A549 (cell line): ENCODE data around the gene SLIT2. TPM values are rescaled to one million over a fixed set of nuclear protein-coding genes. Genes with fewer than 3 reads are reported as not detected.

Experiments used
- ATAC-seq, 2 experiments: fragments of 200-7000 bp in 1 of 2; fragments of >200 bp in 1 of 2; cut with Nextera tagmentation in 1 of 2; cut with Tn5 transposase in 1 of 2; 3 replicates each; pipeline versions ENCODE4 v1.8.0 to v1.9.1; 2018 to 2020; ENCODE audit warnings: mild to moderate bottlenecking in 1 of 2, moderate library complexity in 1 of 2
- CTCF ChIA-PET: fragments of 300-600 bp; sonication (Branson Sonifier 250); formaldehyde crosslinking; extraction: SDS; loops from one replicate; lab custom pipeline; 2021; ENCODE audit warnings: antibody characterized with exemption, inconsistent platforms; lab: Yijun Ruan, JAX
- POLR2A ChIA-PET: fragments of 350-600 bp; formaldehyde crosslinking; extraction: SDS; loops from one replicate; lab custom pipeline; 2021; ENCODE audit warnings: antibody characterized with exemption, inconsistent platforms; lab: Yijun Ruan, JAX
- DNase-seq, 2 experiments: peaks; one replicate each; pipeline versions ENCODE4 v3.0.0 to v3.0.0-alpha.2; 2011 to 2016; ENCODE audit warnings: low read depth in 1 of 2, low spot score in 1 of 2
- FAIRE-seq: peaks from 2 replicates; lab custom pipeline; 2011; peaks lifted over from hg19 to GRCh38; lab: Jason Lieb, UNC
- H3K27ac ChIP-seq, 2 experiments: fragments of >200 bp; sonication (Bioruptor Twin); formaldehyde crosslinking; 3 replicates each; pipeline ENCODE4 v1.5.1; 2016 to 2017
- H3K4me1 ChIP-seq: fragments of >200 bp; sonication (Bioruptor Twin); formaldehyde crosslinking; 3 replicates; pipeline ENCODE4 v1.6.1; 2016
- H3K4me2 ChIP-seq: fragments of >200 bp; sonication (Bioruptor Twin); formaldehyde crosslinking; 3 replicates; pipeline ENCODE4 v1.6.1; 2016
- H3K4me3 ChIP-seq: fragments of >200 bp; sonication (Bioruptor Twin); formaldehyde crosslinking; 3 replicates; pipeline ENCODE4 v1.5.1; 2016
- H3K9me3 ChIP-seq: fragments of >200 bp; sonication (Bioruptor Twin); formaldehyde crosslinking; 3 replicates; pipeline ENCODE4 v1.6.1; 2016
- BHLHE40 ChIP-seq: IDR thresholded peaks from 2 replicates; pipeline ENCODE4 v1.6.1; 2012; ENCODE audit warnings: low read depth, low read length, inconsistent platforms
- CHD2 ChIP-seq: fragments of 150-350 bp; IDR thresholded peaks from 2 replicates; pipeline ENCODE4 v1.6.1; 2014; ENCODE audit warnings: low read length; ENCODE audit not compliant: partially characterized antibody
- CHD4 ChIP-seq: fragments of 200-600 bp; sonication (generic); IDR thresholded peaks from 2 replicates; pipeline ENCODE4 v1.6.1; 2016; ENCODE audit warnings: antibody characterized with exemption, mild to moderate bottlenecking, borderline replicate concordance
- CTCF ChIP-seq: fragments of >200 bp; sonication (Bioruptor Twin); formaldehyde crosslinking; IDR thresholded peaks from 3 replicates; pipeline ENCODE4 v1.5.1; 2016
- EHF ChIP-seq: fragments of 250-450 bp; sonication (Bioruptor Pico); IDR thresholded peaks from 2 replicates; pipeline ENCODE4 v1.5.0; 2020; ENCODE audit warnings: mild to moderate bottlenecking
- EP300 ChIP-seq, 2 experiments: fragments of >200 bp; sonication (Bioruptor Twin); formaldehyde crosslinking; IDR thresholded peaks; 2 replicates in 1 of 2; 3 replicates in 1 of 2; pipeline ENCODE4 v1.6.1; 2016 to 2017
- ESRRA ChIP-seq: fragments of 150-350 bp; IDR thresholded peaks from 2 replicates; pipeline ENCODE4 v1.6.1; 2014; ENCODE audit warnings: mild to moderate bottlenecking, low read length, borderline replicate concordance
- FOXS1 ChIP-seq: fragments of 250-450 bp; sonication (Bioruptor Pico); IDR thresholded peaks from 2 replicates; pipeline ENCODE4 v1.5.0; 2020; ENCODE audit warnings: mild to moderate bottlenecking, moderate library complexity
- GATA3 ChIP-seq: IDR thresholded peaks from 2 replicates; pipeline ENCODE4 v1.6.1; 2012; ENCODE audit warnings: borderline replicate concordance
- HES2 ChIP-seq: fragments of >200 bp; sonication (Bioruptor Twin); formaldehyde crosslinking; IDR thresholded peaks from 2 replicates; pipeline ENCODE4 v1.6.1; 2016
- HEYL ChIP-seq: fragments of 250-450 bp; sonication (Bioruptor Pico); IDR thresholded peaks from 2 replicates; pipeline ENCODE4 v1.8.0; 2021; ENCODE audit warnings: mild to moderate bottlenecking, moderate library complexity
- HOXA7 ChIP-seq: fragments of 250-450 bp; sonication (Bioruptor Pico); IDR thresholded peaks from 2 replicates; pipeline ENCODE4 v1.5.0; 2020; ENCODE audit warnings: mild to moderate bottlenecking, moderate library complexity
- JUN ChIP-seq, 2 experiments: fragments of >200 bp; sonication (Bioruptor Twin); formaldehyde crosslinking; IDR thresholded peaks; 2 replicates in 1 of 2; 3 replicates in 1 of 2; pipeline ENCODE4 v1.6.1; 2016 to 2017
- JUNB ChIP-seq: fragments of >200 bp; sonication (Bioruptor Twin); formaldehyde crosslinking; IDR thresholded peaks from 2 replicates; pipeline ENCODE4 v1.6.1; 2016
- KDM1A ChIP-seq: fragments of 200-600 bp; sonication (generic); IDR thresholded peaks from 2 replicates; pipeline ENCODE4 v1.6.1; 2016; ENCODE audit warnings: low read depth, mild to moderate bottlenecking
- KDM5A ChIP-seq: fragments of 200-600 bp; sonication (generic); IDR thresholded peaks from 2 replicates; pipeline ENCODE4 v1.6.1; 2016; ENCODE audit warnings: antibody characterized with exemption, mild to moderate bottlenecking
- MAFK ChIP-seq: fragments of 450-650 bp; IDR thresholded peaks from 2 replicates; pipeline ENCODE4 v1.6.1; 2014; ENCODE audit not compliant: partially characterized antibody
- NR3C1 ChIP-seq: fragments of >200 bp; sonication (Bioruptor Twin); formaldehyde crosslinking; IDR thresholded peaks from 3 replicates; pipeline ENCODE4 v1.6.1; 2017
- PHF8 ChIP-seq: fragments of 200-600 bp; sonication (generic); IDR thresholded peaks from 2 replicates; pipeline ENCODE4 v1.6.1; 2016; ENCODE audit warnings: low read depth, mild to moderate bottlenecking, antibody characterized with exemption, moderate library complexity, borderline replicate concordance
- POLR2A ChIP-seq: IDR thresholded peaks from 2 replicates; pipeline ENCODE4 v1.6.1; 2012; ENCODE audit warnings: mild to moderate bottlenecking, low read length
- POLR2AphosphoS2 ChIP-seq: conservative IDR thresholded peaks from 2 replicates; pipeline ENCODE4 v1.6.1; 2012; ENCODE audit warnings: low read length, improper control_type of control experiment, inconsistent platforms
- RAD21 ChIP-seq, 2 experiments: fragments of >200 bp in 1 of 2; sonication (Bioruptor Twin) in 1 of 2; formaldehyde crosslinking in 1 of 2; IDR thresholded peaks in 1 of 2; conservative IDR thresholded peaks in 1 of 2; 2 replicates in 1 of 2; 3 replicates in 1 of 2; pipeline ENCODE4 v1.6.1; 2012 to 2018; ENCODE audit warnings: inconsistent platforms in 1 of 2
- RCOR1 ChIP-seq: fragments of 150-350 bp; IDR thresholded peaks from 2 replicates; pipeline ENCODE4 v1.6.1; 2014; ENCODE audit warnings: antibody characterized with exemption, low read length, low read depth
- RFX5 ChIP-seq: fragments of 450-650 bp; IDR thresholded peaks from 2 replicates; pipeline ENCODE4 v1.7.1; 2014; ENCODE audit warnings: antibody characterized with exemption, mild to moderate bottlenecking, moderate library complexity
- TFCP2L1 ChIP-seq: fragments of 250-450 bp; sonication (Bioruptor Pico); IDR thresholded peaks from 2 replicates; pipeline ENCODE4 v1.5.0; 2021; ENCODE audit warnings: mild to moderate bottlenecking
- ZC3H11A ChIP-seq: fragments of 450-650 bp; IDR thresholded peaks from 2 replicates; pipeline ENCODE4 v1.6.1; 2014; ENCODE audit warnings: antibody characterized with exemption, mild to moderate bottlenecking
- ZSCAN20 ChIP-seq: fragments of 250-450 bp; sonication (Bioruptor Pico); IDR thresholded peaks from 2 replicates; pipeline ENCODE4 v1.8.0; 2022; ENCODE audit warnings: mild to moderate bottlenecking, moderate library complexity
- WGBS: methylation state at CpG from one replicate; pipeline ENCODE4 v1.1.6; 2017; ENCODE audit errors: missing lambda C conversion rate; 5-methylcytosine and 5-hydroxymethylcytosine counted together
- polyA plus RNA-seq, 4 experiments: library from polyadenylated mRNA; depleted of rRNA in 3 of 4; stranded (reverse); fragments of >200 nt; fragmentation: RNase III in 1 of 4; extraction: RNeasy Plus Mini Kit Qiagen cat#74134 plus additional on column Dnase treatment in 1 of 4; gene quantifications; 2 replicates in 3 of 4; 3 replicates in 1 of 4; pipeline ENCODE4 v1.2.3, GENCODE V29; 2011 to 2017

Gene SLIT2
- polyA plus RNA-seq, 2 of the 4 experiments (the other 2 are of a cell fraction) = not detected

GRCh38 chr4:20255823-20256222 lies 4.1 kb downstream of the SLIT2 start:
- CTCF ChIA-PET = no interaction called here
- no peaks in the 10 kb centered on the region for H3K4me1 ChIP-seq
- TF ChIP-seq ESRRA (no peak), JUNB (no peak), HOXA7 (no peak), CHD4 (no peak), GATA3 (no peak), JUN (IDR thresholded peaks at IDR 0.05) (no peak), ZSCAN20 (CRISPR knock-in tag) (no peak), CTCF (no peak), BHLHE40 (no peak), RFX5 (no peak), POLR2AphosphoS2 (no peak), CHD2 (no peak), ZC3H11A (no peak), EP300 (IDR thresholded peaks at IDR 0.05) (no peak), POLR2A (no peak), EHF (CRISPR knock-in tag) (no peak), TFCP2L1 (CRISPR knock-in tag) (no peak), RAD21 (conservative IDR thresholded peaks at IDR 0.05 in 1 of 2, IDR thresholded peaks at IDR 0.05 in 1 of 2) (no peak), FOXS1 (CRISPR knock-in tag) (no peak), PHF8 (no peak)
- TF ChIP-seq, all 56 proteins: peak for 0
- DNase-seq (no peak), ATAC-seq (no peak), FAIRE-seq (no peak)
- Histone ChIP-seq H3K27ac (no peak overlapping the region), H3K4me2 (no peak overlapping the region), H3K9me3 (no peaks in the 10 kb centered on the region), H3K4me3 (no peak overlapping the region)
- 33% methylated on average over 4 of the region's 4 CpGs for WGBS
- POLR2A ChIA-PET = no interaction called here

GRCh38 chr4:20256381-20256881 lies 4.7 kb downstream of the SLIT2 start:
- ATAC-seq (no peak), FAIRE-seq (no peak), DNase-seq (no peak)
- ChIA-PET POLR2A (no interaction called here), CTCF (no interaction called here)
- Histone ChIP-seq H3K4me3 (no peak overlapping the region), H3K4me2 (no peak overlapping the region), H3K27ac (no peak overlapping the region)
- WGBS = 1% methylated on average over 2 of the region's 2 CpGs
- TF ChIP-seq NR3C1 (no peak), HEYL (CRISPR knock-in tag) (no peak), MAFK (peak; percentile 5), HES2 (no peak)
- TF ChIP-seq, all 56 proteins: peak for 1
- Histone ChIP-seq H3K9me3 (no peaks in the 10 kb centered on the region), H3K4me1 (no peaks in the 10 kb centered on the region)

DNA sequence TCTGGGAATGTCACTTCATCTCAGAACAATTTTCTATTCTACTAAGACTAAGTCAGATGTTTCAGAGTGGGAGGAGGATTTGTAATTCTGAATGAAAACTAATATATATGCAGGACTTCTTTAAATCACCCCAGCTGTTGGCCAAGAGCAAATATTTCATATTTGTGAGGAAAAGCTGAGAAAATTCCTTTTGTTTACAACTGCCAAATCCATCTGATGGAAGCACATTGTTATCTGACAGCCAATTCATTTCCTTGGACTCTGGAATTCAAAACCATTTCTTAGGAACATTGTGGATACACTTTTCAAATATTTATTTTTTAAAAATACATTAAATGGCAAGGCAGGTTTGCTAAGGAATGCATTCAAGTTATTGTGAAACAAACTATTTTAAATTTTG lies 8.0 kb downstream of the SLIT2 start:
- ATAC-seq (no peak), FAIRE-seq (no peak), DNase-seq (no peak)
- TF ChIP-seq EP300 (IDR thresholded peaks at IDR 0.05) = no peak
- TF ChIP-seq KDM1A = no peak
- TF ChIP-seq KDM5A = no peak
- TF ChIP-seq RCOR1 = no peak
- no peak for TF ChIP-seq POLR2AphosphoS2
- H3K27ac ChIP-seq = no peak overlapping the region
- ChIA-PET CTCF (no interaction called here), POLR2A (no interaction called here)
- no peaks in the 10 kb centered on the region for H3K4me1 ChIP-seq
- no peak overlapping the region for H3K4me2 ChIP-seq
- H3K9me3 ChIP-seq = no peaks in the 10 kb centered on the region
- no peak overlapping the region for H3K4me3 ChIP-seq
